ENCODE data around the gene SPACA4.

SPACA4 gene

GRCh38 chr19:48617146-48617937, 10.8 kb downstream of the SPACA4 start:
- no peak for TF ChIP-seq CTCF (IDR thresholded peaks at IDR 0.05; ENCODE audit: low read depth, low read length, missing control alignments)
- Histone ChIP-seq H3K4me3 (ENCODE audit: low read depth, low read length) (peak overlapping the region; percentile 98), H3K36me3 (replicated peaks) (peaks cover 32% of the 10 kb centered on the region), H3K27ac (peak overlapping the region; percentile 72), H3K27me3 (replicated peaks) (no peaks in the 10 kb centered on the region)
- DNase-seq: no peak
- in situ Hi-C loops (cut with HindIII; ENCODE audit: low pct_ligation_motif_present, low sequenced_read_pairs): no loop called here

GRCh38 chr19:48618278-48618915, 11.9 kb downstream of the SPACA4 start:
- in situ Hi-C loops (cut with HindIII; ENCODE audit: low pct_ligation_motif_present, low sequenced_read_pairs): no loop called here
- Histone ChIP-seq H3K4me3 (ENCODE audit: low read depth, low read length) (peak overlapping the region; percentile 98), H3K36me3 (replicated peaks) (peaks cover 32% of the 10 kb centered on the region), H3K27me3 (replicated peaks) (no peaks in the 10 kb centered on the region), H3K27ac (peak overlapping the region; percentile 72)
- no peak for TF ChIP-seq CTCF (IDR thresholded peaks at IDR 0.05; ENCODE audit: low read depth, low read length, missing control alignments)
- no peak for DNase-seq

- Histone ChIP-seq H3K36me3 (replicated peaks) (peaks cover 32% of the 10 kb centered on the region), H3K27me3 (replicated peaks) (no peaks in the 10 kb centered on the region), H3K27ac (peak within 1 kb of the TSS; percentile 72), H3K4me3 (ENCODE audit: low read depth, low read length) (peak within 1 kb of the TSS; percentile 98)
- in situ Hi-C loops (cut with HindIII; ENCODE audit: low pct_ligation_motif_present, low sequenced_read_pairs): no loop called here
- DNase-seq: peak; percentile 100
- no peak for TF ChIP-seq CTCF (IDR thresholded peaks at IDR 0.05; ENCODE audit: low read depth, low read length, missing control alignments)
Measured at GRCh38 chr19:48618916-48619691, 12.6 kb downstream of the SPACA4 start, which contains the start of the genes RPL18 and SPHK2. TSS of gene RPL18 (minus strand) at chr19:48619178. CDS start at chr19:48619143, 35 bp downstream. TSS of gene SPHK2 (plus strand) at chr19:48619506. CDS start at chr19:48620515, 1,009 bp downstream.

GRCh38 chr19:48619692-48620585, 13.4 kb downstream of the SPACA4 start:
- DNase-seq: no peak
- in situ Hi-C loops (cut with HindIII; ENCODE audit: low pct_ligation_motif_present, low sequenced_read_pairs): no loop called here
- Histone ChIP-seq H3K27ac (peak overlapping the region; percentile 72), H3K27me3 (replicated peaks) (no peaks in the 10 kb centered on the region), H3K36me3 (replicated peaks) (peaks cover 28% of the 10 kb centered on the region), H3K4me3 (ENCODE audit: low read depth, low read length) (peak overlapping the region; percentile 98)
- TF ChIP-seq CTCF (IDR thresholded peaks at IDR 0.05; ENCODE audit: low read depth, low read length, missing control alignments): peak; percentile 11

GRCh38 chr19:48623556-48624066, 17.1 kb downstream of the SPACA4 start:
- TF ChIP-seq CTCF (IDR thresholded peaks at IDR 0.05; ENCODE audit: low read depth, low read length, missing control alignments): no peak
- H3K36me3 ChIP-seq (replicated peaks): no peaks in the 10 kb centered on the region
- in situ Hi-C loops (cut with HindIII; ENCODE audit: low pct_ligation_motif_present, low sequenced_read_pairs): no loop called here
- H3K27me3 ChIP-seq (replicated peaks): no peaks in the 10 kb centered on the region
- H3K4me3 ChIP-seq (ENCODE audit: low read depth, low read length): peak overlapping the region; percentile 43
- DNase-seq: no peak
- H3K27ac ChIP-seq: peak overlapping the region; percentile 56
